ENCODE results near the gene RAC3.

- TF ChIP-seq EZH2 (IDR thresholded peaks at IDR 0.05; ENCODE audit: insufficient read depth, poor library complexity, severe bottlenecking) = no peak
- no peak for TF ChIP-seq EZH2phosphoT487 (IDR thresholded peaks at IDR 0.05; ENCODE audit: insufficient read depth, low read depth)
Measured at GRCh38 chr17:82072827-82073226, 41.3 kb downstream of the RAC3 start.

Data from GM23248 (cell line).